ENCODE results near the gene CPT2. TPM values are rescaled to one million over a fixed set of nuclear protein-coding genes. Genes with fewer than 3 reads are reported as not detected.

CPT2 gene
- total and polyA plus RNA-seq, 2 of the 13 experiments (the other 11 are each of a cell fraction or from before 2014, with no cell fraction given) = 12.6 to 14.6 TPM

DNA sequence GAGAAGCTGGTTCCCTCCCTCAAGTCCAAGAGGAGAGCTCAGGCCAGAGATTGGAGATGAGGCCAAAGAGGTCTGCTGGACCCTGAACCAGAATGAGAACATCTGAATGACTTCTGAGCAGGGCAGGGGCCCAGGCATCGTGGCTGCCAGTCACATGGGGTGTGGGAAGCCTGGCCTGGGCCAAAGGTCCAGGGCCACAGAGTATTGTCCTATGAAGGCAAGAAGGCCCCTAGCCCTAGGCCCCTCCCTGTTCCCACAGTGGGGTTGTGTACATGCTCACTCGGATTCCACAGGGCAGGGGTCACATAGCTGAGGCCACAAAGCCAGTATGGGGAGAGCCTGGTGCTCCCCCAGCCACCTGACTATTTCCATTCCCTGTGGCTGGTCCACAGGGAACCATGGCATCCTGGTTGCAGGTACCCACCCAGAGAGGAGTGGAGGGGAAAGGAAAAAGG is 35.7 kb upstream of the CPT2 start (continued):
- TF ChIP-seq, protein P1, sequence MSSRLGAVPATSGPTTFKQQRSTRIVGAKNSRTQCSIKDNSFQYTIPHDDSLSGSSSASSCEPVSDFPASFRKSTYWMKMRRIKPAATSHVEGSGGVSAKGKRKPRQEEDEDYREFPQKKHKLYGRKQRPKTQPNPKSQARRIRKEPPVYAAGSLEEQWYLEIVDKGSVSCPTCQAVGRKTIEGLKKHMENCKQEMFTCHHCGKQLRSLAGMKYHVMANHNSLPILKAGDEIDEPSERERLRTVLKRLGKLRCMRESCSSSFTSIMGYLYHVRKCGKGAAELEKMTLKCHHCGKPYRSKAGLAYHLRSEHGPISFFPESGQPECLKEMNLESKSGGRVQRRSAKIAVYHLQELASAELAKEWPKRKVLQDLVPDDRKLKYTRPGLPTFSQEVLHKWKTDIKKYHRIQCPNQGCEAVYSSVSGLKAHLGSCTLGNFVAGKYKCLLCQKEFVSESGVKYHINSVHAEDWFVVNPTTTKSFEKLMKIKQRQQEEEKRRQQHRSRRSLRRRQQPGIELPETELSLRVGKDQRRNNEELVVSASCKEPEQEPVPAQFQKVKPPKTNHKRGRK (CRISPR knock-in tag; IDR thresholded peaks at IDR 0.05) = no peak
- TF ChIP-seq HOXA5 (CRISPR knock-in tag; IDR thresholded peaks at IDR 0.05) (peak; percentile 94; the same call in 1 of the 2 replicates), TRIM24 (CRISPR knock-in tag; IDR thresholded peaks at IDR 0.05) (peak; percentile 49; the same call in 1 of the 2 replicates), MEIS1 (CRISPR knock-in tag; IDR thresholded peaks at IDR 0.05; ENCODE audit: borderline replicate concordance) (peak; percentile 90), KLF12 (CRISPR knock-in tag; IDR thresholded peaks at IDR 0.05; ENCODE audit: borderline replicate concordance) (peak; percentile 72; the same call in 1 of the 2 replicates), MTA3 (CRISPR knock-in tag; IDR thresholded peaks at IDR 0.05) (no peak), ZNF713 (CRISPR knock-in tag; IDR thresholded peaks at IDR 0.05) (0 out of 2 replicates have a peak, but pooled peaks have one; percentile 29), HINFP (CRISPR knock-in tag; IDR thresholded peaks at IDR 0.05; ENCODE audit: low read depth) (peak; percentile 94), ZNF430 (CRISPR knock-in tag; IDR thresholded peaks at IDR 0.05) (peak; percentile 83), IRX3 (CRISPR knock-in tag; IDR thresholded peaks at IDR 0.05; ENCODE audit: borderline replicate concordance, low read depth) (no peak), ZNF614 (CRISPR knock-in tag; IDR thresholded peaks at IDR 0.05; ENCODE audit: borderline replicate concordance) (peak; percentile 80), ZNF652 (CRISPR knock-in tag; IDR thresholded peaks at IDR 0.05; ENCODE audit: borderline replicate concordance, low read depth) (no peak), AGO1 (IDR thresholded peaks at IDR 0.05; ENCODE audit: low read depth, low read length, poor library complexity, severe bottlenecking) (no peak), CBX2 (IDR thresholded peaks at IDR 0.05; ENCODE audit: low read depth, low read length) (no peak), CBX2 (CRISPR knock-in tag; IDR thresholded peaks at IDR 0.05; ENCODE audit: low read depth) (no peak), ZNF33A (CRISPR knock-in tag; IDR thresholded peaks at IDR 0.05; ENCODE audit: borderline replicate concordance) (no peak), ZNF543 (CRISPR knock-in tag; IDR thresholded peaks at IDR 0.05) (peak; percentile 91), U2AF2 (IDR thresholded peaks at IDR 0.05; ENCODE audit: low read depth, low read length) (no peak), ZNF878 (CRISPR knock-in tag; IDR thresholded peaks at IDR 0.05) (peak; percentile 97), SRSF4 (IDR thresholded peaks at IDR 0.05; ENCODE audit: low read depth, low read length, poor library complexity, severe bottlenecking) (no peak), NFE2L2 (IDR thresholded peaks at IDR 0.05; ENCODE audit: low read length) (no peak), FOXO4 (CRISPR knock-in tag; conservative IDR thresholded peaks at IDR 0.05) (no peak), CEBPZ (IDR thresholded peaks at IDR 0.05; ENCODE audit: low read length) (no peak)
